Mucosa of descending colon (tissue), 3 donors: ENCODE data around the gene WDR73. TPM values are rescaled to one million over a fixed set of nuclear protein-coding genes. Genes with fewer than 3 reads are reported as not detected.
A peak's percentile ranks its signal among the peaks of the same experiment; 100 is the strongest.

Experiments
- ATAC-seq: fragments of 200-7000 bp; cut with Tn5 transposase; one replicate; pipeline ENCODE4 v1.9.1; 2020; ENCODE audit warnings: mild to moderate bottlenecking, moderate library complexity
- DNase-seq, 3 donors: peaks; one replicate each; pipeline ENCODE4 v3.0.0-alpha.2; 2020
- H3K36me3 ChIP-seq: fragments of 200-600 bp; one replicate; pipeline ENCODE4 v1.8.0; 2021; ENCODE audit warnings: low read depth, mild to moderate bottlenecking
- H3K4me1 ChIP-seq: fragments of 200-600 bp; one replicate; pipeline ENCODE4 v1.8.0; 2021; ENCODE audit warnings: low read depth, mild to moderate bottlenecking
- H3K4me3 ChIP-seq: fragments of 200-600 bp; one replicate; pipeline ENCODE4 v1.8.0; 2021; ENCODE audit warnings: mild to moderate bottlenecking
- H3K9me3 ChIP-seq: fragments of 200-600 bp; one replicate; pipeline ENCODE4 v1.8.0; 2021; ENCODE audit warnings: mild to moderate bottlenecking
- intact Hi-C, 2 donors: fragments of 100-400 bp; cut with DNase I in 1 of 2; cut with micrococcal nuclease in 1 of 2; formaldehyde crosslinking; loops; one replicate each; pipeline versions ENCODE4 v1.11.0 to v1.11.1; 2022; cut with DNase I, micrococcal nuclease
- total RNA-seq, 3 donors: library from RNA; stranded (reverse); fragmentation: NEBNext Ultra II Directional in 2 of 3; extraction: Animal tissue kit (Norgen Biotek cat#: 25700) in 2 of 3; gene quantifications; one replicate each; pipeline versions ENCODE4 v1.2.1 to v1.2.4, GENCODE V29; 2021 to 2023
- TF ChIP-seq, protein P1 (sequence below): fragments of 200-600 bp; IDR thresholded peaks from one replicate; pipeline ENCODE4 v1.8.0; 2022; ENCODE audit warnings: antibody characterized with exemption, mild to moderate bottlenecking
- donor health status: DM: no; HTN: no; CAD: no; lungs with moderate emphysema.
- donor health status: DM: no; HTN: no; CAD: no.
- donor health status: DM: no; HTN: yes; CAD: no.

Gene WDR73
- total RNA-seq, 3 donors from 2014 or later = 18.2 to 27.1 (median 24.9) TPM

DNA sequence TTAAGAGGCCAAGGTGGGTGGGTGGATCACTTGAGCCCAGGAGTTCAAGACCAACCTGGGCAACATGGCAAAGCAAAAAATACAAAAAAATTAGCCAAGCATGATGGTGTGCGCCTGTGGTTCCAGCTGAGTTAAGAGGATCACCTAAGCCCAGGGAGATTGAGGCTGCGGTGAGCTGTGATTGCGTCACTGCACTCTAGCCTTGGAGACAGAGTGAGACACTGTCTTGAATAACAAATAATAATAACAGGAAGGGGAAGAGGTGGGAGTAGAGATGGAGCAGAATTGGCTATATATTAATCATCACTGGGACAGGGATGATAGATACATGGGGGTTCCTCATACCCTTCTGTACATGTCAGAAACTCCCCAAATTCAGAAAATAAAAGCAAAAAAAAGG lies 27.7 kb upstream of the WDR73 start:
- Histone ChIP-seq H3K4me1 (no peaks in the 10 kb centered on the region), H3K9me3 (no peaks in the 10 kb centered on the region), H3K36me3 (no peaks in the 10 kb centered on the region), H3K4me3 (no peak overlapping the region)
- TF ChIP-seq, protein P1, sequence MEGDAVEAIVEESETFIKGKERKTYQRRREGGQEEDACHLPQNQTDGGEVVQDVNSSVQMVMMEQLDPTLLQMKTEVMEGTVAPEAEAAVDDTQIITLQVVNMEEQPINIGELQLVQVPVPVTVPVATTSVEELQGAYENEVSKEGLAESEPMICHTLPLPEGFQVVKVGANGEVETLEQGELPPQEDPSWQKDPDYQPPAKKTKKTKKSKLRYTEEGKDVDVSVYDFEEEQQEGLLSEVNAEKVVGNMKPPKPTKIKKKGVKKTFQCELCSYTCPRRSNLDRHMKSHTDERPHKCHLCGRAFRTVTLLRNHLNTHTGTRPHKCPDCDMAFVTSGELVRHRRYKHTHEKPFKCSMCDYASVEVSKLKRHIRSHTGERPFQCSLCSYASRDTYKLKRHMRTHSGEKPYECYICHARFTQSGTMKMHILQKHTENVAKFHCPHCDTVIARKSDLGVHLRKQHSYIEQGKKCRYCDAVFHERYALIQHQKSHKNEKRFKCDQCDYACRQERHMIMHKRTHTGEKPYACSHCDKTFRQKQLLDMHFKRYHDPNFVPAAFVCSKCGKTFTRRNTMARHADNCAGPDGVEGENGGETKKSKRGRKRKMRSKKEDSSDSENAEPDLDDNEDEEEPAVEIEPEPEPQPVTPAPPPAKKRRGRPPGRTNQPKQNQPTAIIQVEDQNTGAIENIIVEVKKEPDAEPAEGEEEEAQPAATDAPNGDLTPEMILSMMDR = no peak
- ATAC-seq = peak; percentile 29
- intact Hi-C loops = no loop called here
- no peak for DNase-seq

- intact Hi-C loops = no loop called here
- Histone ChIP-seq H3K4me3 (no peak overlapping the region), H3K36me3 (peaks cover 14% of the 10 kb centered on the region), H3K9me3 (no peaks in the 10 kb centered on the region), H3K4me1 (no peaks in the 10 kb centered on the region)
- DNase-seq (no peak), ATAC-seq (no peak)
- TF ChIP-seq, protein P1 = no peak
Measured at GRCh38 chr15:84671211-84671610, 17.1 kb upstream of the WDR73 start.

DNA sequence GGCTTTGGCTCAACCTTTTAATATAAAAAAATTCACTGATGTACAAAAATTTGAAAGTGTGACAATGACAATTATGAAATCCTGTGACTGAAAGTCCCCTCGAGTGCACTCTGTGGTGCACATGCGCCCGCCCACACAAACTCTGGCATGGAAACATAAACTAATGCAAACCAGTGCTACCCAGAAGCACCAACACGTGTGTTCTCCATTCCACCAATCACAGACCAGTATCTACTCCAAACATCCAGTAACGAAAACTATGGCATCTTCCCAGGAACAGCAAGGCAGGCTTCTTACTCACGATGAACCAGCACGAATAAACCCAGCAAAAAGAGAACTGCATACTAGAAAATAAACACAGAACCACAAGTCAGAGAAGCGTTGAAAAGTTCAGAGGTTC lies 15.6 kb upstream of the WDR73 start:
- TF ChIP-seq, protein P1 = no peak
- peaks cover 14% of the 10 kb centered on the region for H3K36me3 ChIP-seq
- H3K4me3 ChIP-seq = no peak overlapping the region
- DNase-seq = no peak
- no peaks in the 10 kb centered on the region for H3K9me3 ChIP-seq
- no peaks in the 10 kb centered on the region for H3K4me1 ChIP-seq
- ATAC-seq = no peak
- intact Hi-C loops = no loop called here

DNA sequence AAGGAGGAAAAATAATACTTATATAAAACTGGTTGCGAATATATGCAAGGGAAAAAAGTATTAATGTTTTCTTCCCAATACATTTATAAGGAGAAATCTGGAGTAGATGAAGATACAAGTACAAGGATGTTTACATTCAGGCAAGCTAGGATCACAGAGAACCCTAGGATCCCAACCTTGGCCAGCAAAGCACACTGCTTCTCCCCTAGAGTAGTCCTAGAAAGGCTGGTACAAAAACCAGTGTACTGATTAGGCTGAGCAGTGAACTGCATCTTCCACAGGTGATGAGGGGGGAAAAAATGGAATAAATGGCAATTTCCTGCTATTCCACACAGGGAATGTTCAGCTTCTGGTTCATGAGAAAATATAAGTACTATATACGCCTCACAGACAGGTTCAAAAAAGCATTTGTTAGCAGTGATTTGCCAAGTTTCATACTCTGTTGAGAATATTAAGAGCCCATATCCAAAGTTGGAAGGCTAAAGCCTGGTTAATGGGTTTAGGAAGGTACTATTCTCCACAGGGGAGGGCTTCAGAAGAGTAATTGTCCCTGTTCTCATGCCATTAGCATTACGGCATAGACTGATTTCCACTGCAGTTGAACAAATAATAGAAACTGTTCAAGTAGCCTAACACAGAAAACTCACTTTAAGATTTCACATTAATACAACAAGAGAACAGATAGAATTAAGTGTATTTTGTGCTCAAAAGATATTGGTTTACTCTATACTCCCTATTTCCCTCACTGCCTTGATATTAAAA lies 14.3 kb upstream of the WDR73 start:
- Histone ChIP-seq H3K36me3 (peaks cover 14% of the 10 kb centered on the region), H3K4me1 (no peaks in the 10 kb centered on the region), H3K9me3 (no peaks in the 10 kb centered on the region), H3K4me3 (no peak overlapping the region)
- DNase-seq (no peak), ATAC-seq (no peak)
- TF ChIP-seq, protein P1 = no peak
- intact Hi-C loops = no loop called here

DNA sequence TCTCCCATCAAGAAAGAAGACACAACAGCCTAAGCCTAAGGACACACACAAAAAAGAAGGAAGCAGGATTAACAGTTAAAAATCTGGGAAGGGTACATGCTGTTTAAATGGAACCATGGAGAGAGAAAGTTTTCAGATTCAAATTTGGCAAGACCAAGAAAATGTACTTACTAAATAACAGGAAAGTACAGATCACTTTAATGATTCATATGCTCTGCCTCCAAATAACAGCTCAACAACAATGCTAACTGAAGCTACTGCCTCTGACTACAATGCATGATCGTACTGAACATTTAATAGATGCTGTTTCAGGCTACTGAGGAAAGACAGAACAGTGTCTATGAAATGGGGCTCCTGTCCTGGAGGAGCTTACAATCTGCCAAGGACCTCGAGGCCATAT lies 12.3 kb upstream of the WDR73 start:
- TF ChIP-seq, protein P1 = no peak
- no peak overlapping the region for H3K4me3 ChIP-seq
- DNase-seq (no peak), ATAC-seq (no peak)
- H3K36me3 ChIP-seq = peaks cover 10% of the 10 kb centered on the region
- intact Hi-C loops = no loop called here
- H3K4me1 ChIP-seq = no peaks in the 10 kb centered on the region
- no peaks in the 10 kb centered on the region for H3K9me3 ChIP-seq
